ENCODE results near the gene CHST11.

The CHST11 gene

GRCh38 chr12:104455578-104456416, 951 bp upstream of the CHST11 start:
- in situ Hi-C loops (cut with HindIII; ENCODE audit: low pct_ligation_motif_present, low pct_unique_long_range_greater_than_20kb, low sequenced_read_pairs), result no loop called here
- DNase-seq, result no peak

DNA sequence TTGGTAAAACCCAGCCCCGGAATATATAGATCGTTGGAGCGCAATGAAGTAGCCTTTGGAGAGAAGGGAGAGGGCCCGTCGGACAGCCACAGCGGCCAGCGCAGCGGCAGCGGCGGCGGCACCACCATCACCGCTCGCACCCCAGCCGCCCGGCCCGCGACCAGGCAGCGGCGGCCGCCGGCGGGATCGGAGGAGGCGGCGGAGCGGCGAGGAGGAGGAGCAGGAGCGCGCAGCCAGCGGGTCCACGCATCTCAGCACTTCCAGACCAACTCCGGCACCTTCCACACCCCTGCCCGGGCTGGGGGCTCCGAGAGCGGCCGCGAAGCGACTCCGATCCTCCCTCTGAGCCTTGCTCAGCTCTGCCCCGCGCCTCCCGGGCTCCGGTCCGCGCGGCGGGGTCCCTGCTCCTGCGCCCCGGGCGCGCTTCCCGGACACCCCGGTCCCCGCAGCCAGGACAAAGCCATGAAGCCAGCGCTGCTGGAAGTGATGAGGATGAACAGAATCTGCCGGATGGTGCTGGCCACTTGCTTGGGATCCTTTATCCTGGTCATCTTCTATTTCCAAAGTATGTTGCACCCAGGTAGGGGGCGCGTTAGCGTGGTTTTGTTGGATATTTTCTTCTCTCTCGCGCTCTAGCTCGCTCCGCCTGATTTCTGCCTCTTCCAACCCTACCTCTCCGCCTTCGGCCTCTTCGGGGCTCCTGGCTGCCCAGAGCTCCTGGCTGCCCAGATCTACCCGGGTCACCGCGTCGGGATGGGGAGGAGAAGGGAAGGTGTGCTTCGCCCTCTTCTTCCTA, 400 bp downstream of the CHST11 start:
- in situ Hi-C loops (cut with HindIII; ENCODE audit: low pct_ligation_motif_present, low pct_unique_long_range_greater_than_20kb, low sequenced_read_pairs), result no loop called here
- peak; percentile 88 for DNase-seq

DNA sequence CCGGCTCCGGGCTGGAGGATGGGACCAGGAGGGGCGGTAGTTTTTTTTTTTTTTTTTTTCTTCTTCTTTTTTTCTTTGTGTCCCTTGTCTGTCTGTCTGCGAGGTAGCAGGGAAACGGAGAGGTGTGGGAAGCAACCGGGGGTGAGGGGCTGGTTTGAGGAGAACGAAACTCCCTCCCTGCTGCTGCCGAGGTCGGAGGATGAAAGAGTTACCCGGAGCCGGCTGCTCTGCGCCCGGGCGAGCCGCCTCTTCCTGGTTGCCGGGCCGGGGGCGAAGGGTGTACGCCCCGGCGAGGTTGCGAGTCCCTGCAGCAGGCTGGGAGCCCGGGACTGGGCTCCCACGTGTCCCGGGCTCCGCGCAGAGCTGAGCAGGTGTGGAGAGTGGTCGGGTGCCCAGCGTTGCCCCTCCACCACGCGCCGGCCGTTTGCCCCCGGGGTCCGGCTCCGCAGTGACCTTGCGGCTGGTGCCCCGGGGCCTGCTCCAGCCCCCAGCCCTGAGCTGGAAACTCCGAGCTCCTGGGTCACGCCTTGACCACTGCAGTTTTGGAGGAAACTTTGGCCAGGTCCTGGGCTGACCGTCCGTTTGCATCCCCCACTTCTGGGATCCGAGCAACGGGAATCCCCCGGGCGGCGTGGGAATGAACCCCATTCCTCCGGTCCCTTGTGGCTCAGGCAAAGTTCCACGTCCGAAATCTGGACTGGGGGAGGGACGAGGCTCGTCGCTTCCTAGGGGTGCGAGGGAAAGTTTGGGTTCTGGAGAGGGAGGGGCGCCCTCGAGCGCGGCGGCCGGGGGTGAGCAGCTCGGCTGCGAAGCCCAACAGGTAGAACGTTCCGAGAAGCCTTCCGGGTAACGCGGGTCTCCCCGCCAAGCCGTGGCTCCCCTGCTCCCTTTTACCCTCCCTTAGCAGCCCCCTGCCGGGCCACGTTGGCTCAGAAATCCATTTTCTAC, 1.3 kb downstream of the CHST11 start:
- DNase-seq, result peak; percentile 39
- in situ Hi-C loops (cut with HindIII; ENCODE audit: low pct_ligation_motif_present, low pct_unique_long_range_greater_than_20kb, low sequenced_read_pairs), result no loop called here

DNA sequence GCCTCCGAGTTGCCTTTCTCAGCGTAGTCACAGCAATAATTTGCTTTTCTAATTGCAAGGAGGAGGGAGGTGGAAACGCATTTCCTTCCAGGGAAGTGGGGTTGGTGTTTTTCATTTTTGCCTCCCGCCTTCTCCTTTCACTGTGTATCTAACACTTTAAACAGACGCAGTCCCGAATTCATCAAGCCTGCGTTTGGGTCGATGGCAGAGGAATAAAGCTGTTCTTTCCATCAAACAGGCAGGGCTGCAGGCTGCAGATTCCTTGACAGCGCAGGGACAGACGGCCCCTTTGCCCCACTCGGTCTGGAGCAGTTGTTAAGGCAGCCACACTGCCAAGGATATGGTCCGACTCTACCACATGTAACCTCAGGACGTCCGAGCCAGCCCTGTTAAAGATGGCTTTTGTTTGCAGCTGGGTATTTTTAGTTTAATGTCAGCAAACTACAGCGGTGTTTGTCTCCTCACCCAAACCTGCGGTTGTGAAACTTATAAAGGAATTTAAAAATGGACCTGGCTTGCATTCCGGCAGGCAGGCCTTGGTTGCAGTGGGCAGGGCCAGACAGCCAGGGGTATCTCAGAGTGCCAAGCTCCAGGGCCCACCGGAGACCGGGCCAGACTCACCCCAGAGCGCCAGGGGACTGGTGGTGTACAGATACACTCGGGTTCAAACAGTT, 2.1 kb downstream of the CHST11 start:
- DNase-seq, result no peak
- in situ Hi-C loops (cut with HindIII; ENCODE audit: low pct_ligation_motif_present, low pct_unique_long_range_greater_than_20kb, low sequenced_read_pairs), result no loop called here

DNA sequence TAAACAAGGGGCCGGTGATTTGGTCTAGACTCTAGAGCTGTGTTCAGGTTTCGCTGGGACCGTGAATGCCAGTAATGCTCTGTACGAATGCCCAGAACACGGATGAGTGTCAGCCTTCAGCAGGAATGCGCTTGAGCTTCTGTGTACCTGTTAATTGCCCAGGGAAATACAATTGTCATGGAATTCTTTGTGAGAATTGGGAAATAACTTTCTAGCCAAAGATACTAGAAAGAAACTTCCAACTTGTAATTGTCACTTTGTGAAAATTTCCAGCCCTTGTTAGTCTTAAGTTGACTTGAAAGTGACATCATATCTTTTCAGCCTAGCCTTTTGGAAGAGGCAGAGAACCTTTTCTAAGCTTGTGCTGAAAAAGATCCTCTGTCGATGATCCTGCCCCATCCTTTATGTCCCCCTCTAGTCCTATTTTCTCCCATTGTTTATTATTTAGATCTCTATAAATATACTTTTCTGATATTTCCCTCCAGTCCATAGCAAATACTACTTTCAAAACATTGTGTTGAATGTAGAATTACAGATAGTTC, 2.7 kb downstream of the CHST11 start:
- DNase-seq, result no peak
- in situ Hi-C loops (cut with HindIII; ENCODE audit: low pct_ligation_motif_present, low pct_unique_long_range_greater_than_20kb, low sequenced_read_pairs), result no loop called here

- in situ Hi-C loops (cut with HindIII; ENCODE audit: low pct_ligation_motif_present, low pct_unique_long_range_greater_than_20kb, low sequenced_read_pairs), result no loop called here
- DNase-seq, result no peak
These were observed 3.4 kb downstream of the CHST11 start for GRCh38 chr12:104460041-104460719.

GRCh38 chr12:104460973-104461698, 4.4 kb downstream of the CHST11 start:
- no peak for DNase-seq
- in situ Hi-C loops (cut with HindIII; ENCODE audit: low pct_ligation_motif_present, low pct_unique_long_range_greater_than_20kb, low sequenced_read_pairs), result no loop called here

DNA sequence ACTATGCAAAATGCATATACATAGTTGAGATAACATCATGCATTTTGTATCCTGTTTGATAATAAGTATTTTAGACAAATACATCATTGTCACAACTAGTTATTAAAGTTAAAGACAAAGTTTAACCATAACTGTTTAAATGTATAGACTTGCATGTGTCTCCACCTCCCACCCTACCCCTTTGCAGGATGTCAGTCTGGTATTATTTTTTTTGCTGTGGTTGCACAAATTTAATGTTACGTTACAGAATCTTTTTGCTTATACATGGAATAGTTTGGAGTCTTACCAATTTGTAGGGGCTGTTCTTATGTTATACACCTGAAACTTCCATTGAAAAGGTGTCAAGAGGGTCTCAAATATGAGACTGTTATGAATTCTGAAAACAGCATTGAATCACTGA, 5.6 kb downstream of the CHST11 start:
- in situ Hi-C loops (cut with HindIII; ENCODE audit: low pct_ligation_motif_present, low pct_unique_long_range_greater_than_20kb, low sequenced_read_pairs), result no loop called here
- DNase-seq, result no peak

DNA sequence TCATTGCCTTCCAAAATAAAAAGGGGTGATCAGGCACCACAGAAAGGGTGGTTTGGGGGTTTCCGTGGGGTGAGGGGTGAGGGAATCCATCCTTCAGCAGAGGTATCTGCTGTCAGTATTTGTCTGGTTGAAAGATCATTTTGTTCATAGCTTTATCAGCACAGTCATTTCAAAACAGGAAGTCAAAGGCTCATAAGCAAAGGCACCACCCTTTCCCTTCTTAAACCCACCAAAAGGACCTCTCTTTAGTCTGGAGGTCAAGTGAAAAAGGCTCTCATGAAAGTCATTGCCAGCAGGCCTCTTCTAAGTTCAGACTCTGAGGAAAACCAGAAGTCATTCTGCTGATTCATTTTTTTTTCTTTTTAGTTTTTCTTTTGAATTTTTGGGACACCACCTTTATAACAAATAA, 6.2 kb downstream of the CHST11 start:
- DNase-seq, result no peak
- in situ Hi-C loops (cut with HindIII; ENCODE audit: low pct_ligation_motif_present, low pct_unique_long_range_greater_than_20kb, low sequenced_read_pairs), result no loop called here

- in situ Hi-C loops (cut with HindIII; ENCODE audit: low pct_ligation_motif_present, low pct_unique_long_range_greater_than_20kb, low sequenced_read_pairs), result no loop called here
- DNase-seq, result no peak
These were observed 6.6 kb downstream of the CHST11 start for GRCh38 chr12:104463368-104463767.

- no peak for DNase-seq
- in situ Hi-C loops (cut with HindIII; ENCODE audit: low pct_ligation_motif_present, low pct_unique_long_range_greater_than_20kb, low sequenced_read_pairs), result no loop called here
These were observed 8.2 kb downstream of the CHST11 start for GRCh38 chr12:104464899-104465298.

- no peak for DNase-seq
- in situ Hi-C loops (cut with HindIII; ENCODE audit: low pct_ligation_motif_present, low pct_unique_long_range_greater_than_20kb, low sequenced_read_pairs), result no loop called here
These were observed 10.1 kb downstream of the CHST11 start for GRCh38 chr12:104466709-104467345.

DNA sequence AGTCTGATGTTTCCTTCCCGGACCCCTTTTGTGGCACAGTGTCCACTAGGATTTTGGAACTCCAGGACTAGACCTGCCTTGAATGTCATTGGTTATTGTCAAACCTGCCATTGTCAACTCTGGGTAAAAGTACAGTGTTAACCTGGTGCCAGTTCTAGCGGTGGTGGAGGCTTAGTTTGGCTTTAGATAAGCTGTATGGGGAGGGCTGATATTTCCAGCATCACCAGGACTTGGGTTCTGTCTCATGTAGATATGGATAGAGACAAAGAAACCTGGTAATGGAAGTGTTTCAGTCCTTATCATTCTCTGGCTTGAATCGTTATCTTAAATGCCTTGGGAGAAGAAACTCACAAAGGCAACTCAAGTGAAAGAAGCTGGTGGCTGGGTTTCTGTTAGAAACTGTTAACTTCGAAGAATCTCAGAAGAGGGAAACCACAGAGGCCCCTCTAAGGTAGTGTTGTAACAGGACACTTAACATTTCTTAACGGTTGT, 10.6 kb downstream of the CHST11 start:
- no peak for DNase-seq
- in situ Hi-C loops (cut with HindIII; ENCODE audit: low pct_ligation_motif_present, low pct_unique_long_range_greater_than_20kb, low sequenced_read_pairs), result no loop called here

DNA sequence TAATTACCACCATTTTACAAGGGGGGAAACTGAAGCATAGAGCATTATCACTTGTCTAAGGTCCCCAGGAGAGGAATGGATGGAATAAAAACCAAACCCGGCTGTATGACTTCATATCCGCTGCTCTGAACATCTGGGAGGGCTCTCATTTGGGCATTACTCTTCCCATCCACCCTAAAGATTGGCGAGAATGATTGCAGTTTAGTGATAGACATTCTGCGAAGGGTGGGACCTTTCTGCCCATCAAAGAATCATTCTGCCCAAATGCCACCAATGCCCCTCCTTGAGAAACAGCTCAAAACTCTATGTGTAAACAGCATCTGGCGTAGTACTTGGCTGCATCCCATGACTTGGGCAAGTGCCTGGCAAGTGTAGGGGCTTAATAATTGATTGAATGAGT, 11.6 kb downstream of the CHST11 start:
- in situ Hi-C loops (cut with HindIII; ENCODE audit: low pct_ligation_motif_present, low pct_unique_long_range_greater_than_20kb, low sequenced_read_pairs), result no loop called here

DNA sequence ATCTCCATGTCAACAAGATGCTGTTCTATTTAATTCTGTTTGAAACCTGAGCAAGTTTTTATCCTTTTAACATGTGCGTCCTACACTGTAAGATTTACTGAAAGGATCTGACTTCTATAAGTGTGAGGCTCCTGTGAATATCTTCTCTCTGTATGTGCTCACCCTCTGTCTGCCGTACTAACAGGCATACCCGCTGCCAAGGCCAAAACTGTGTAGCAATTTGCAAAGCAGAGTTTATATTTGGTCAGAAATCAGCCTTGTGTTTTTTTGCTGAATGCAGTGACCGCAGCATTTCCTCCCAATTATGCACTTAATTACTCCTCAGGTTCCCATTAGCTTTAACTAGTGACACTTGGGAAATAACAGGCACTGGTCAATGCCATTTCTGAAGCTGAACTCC, 12.3 kb downstream of the CHST11 start:
- in situ Hi-C loops (cut with HindIII; ENCODE audit: low pct_ligation_motif_present, low pct_unique_long_range_greater_than_20kb, low sequenced_read_pairs), result no loop called here

More for the DNA sequence above, 11.6 kb downstream of the CHST11 start:
- DNase-seq, result no peak

DNA sequence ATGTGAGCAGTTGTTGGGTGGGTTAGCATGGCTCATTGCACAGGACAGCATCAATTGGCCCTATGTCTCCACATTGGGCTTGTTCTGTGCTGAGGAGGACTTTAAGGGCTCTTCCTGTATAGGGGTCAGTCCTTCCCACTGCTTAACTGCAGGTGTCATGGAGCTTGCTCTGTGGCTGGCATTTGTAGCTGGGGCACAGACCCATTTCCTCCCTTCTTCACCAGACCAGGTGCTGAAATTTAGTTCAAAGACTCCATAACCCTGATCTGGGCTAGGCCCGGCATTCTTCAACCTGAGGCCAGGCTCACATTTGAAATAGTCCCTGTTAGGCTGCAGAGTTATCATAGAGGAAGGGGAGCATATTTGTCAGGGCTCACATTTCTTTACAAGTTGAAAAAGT, 12.8 kb downstream of the CHST11 start:
- DNase-seq, result no peak
- in situ Hi-C loops (cut with HindIII; ENCODE audit: low pct_ligation_motif_present, low pct_unique_long_range_greater_than_20kb, low sequenced_read_pairs), result no loop called here

More for the DNA sequence above, 12.3 kb downstream of the CHST11 start:
- no peak for DNase-seq

Data from ACHN (cell line).